Amniotic epithelial cell (primary cell): ENCODE measurements around the gene COPB2.

Source experiments
- DNase-seq: peaks from one replicate; pipeline ENCODE4 v3.0.0-alpha.2; 2010; ENCODE audit warnings: low read depth

Gene COPB2

GRCh38 chr3:139327861-139328260, 61.6 kb downstream of the COPB2 start:
- peak; percentile 48 for DNase-seq

GRCh38 chr3:139327231-139327630, 62.2 kb downstream of the COPB2 start:
- DNase-seq: no peak

DNA sequence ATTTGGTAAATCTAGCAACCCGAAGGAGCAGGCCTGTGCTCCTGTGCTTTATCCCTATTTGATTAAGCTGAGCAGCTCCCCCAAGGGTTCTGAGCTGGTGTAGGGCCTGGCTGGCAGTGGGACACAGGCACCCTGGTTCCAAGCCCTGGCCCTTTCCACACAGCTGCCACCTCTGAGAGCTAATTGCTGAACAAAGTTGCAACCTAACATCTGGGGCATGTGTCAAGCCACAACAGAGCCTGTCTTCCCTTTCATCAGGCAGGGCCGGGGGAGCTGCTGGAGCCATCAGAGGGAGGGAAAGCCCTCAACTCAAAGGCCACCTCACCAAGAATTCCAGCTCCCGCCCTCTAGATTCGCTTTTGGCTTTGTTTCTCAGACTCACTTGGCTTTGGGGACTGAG, 62.7 kb downstream of the COPB2 start:
- no peak for DNase-seq

DNA sequence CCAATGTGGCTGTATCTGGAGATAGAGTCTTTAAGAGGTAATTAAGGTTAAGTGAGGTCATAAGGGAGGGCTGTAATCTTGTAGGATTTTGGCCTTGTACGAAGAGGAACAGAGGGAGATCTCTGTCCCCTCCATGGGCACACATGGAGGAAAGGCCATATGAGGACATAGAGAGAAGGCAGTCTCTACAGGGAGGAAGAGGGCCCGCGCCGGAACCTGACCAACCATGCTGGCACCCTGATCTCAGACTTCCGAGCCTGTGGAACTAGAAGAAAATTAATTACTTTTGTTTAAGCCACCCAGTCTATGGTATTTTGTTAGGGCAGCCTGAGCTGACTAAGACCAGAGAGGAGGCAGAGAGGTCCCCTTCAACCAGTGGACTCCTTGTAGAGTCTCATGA, 63.3 kb downstream of the COPB2 start:
- DNase-seq: no peak

DNA sequence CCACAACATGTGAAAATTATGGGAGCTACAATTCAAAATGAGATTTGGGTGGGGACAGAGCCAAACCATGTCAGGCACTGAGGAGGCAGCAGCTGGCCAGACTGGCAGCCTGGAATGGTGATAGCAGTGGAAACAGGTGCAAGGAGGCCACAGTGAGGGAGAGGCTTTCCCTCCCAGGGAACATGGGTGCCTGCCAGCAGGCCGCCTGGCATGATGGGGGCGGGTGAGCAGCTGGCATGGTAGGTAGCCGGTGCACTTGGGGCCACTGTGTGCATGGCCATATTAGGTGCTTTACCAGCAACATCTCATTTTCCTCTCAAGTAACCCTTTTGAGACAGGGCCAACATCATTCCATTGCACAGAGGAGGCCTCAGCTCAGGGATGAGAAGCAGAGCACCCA, 63.9 kb downstream of the COPB2 start:
- DNase-seq: no peak

DNA sequence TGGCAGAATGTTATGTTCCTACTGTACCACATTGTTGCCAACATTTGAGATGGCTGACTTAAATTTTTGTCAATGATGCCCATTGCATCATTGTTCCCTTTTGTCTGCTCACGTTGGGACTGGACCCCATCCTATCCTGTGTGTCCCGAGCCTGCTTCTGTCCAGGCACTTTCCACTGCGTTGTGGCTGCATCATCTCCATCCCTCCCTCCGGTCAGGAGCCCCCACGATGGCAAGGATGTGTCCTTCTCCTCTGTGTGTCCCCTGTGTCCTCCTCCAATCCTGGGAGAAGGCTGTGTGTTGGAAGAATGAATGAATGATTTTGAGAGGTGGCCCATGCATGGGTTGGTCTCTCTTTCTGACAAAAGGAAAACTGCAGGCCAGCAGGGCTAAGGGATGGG, 65.0 kb downstream of the COPB2 start:
- DNase-seq: no peak

GRCh38 chr3:139323146-139323545, 66.3 kb downstream of the COPB2 start:
- no peak for DNase-seq

- no peak for DNase-seq
These were observed 67.1 kb downstream of the COPB2 start for GRCh38 chr3:139322346-139322745.

DNA sequence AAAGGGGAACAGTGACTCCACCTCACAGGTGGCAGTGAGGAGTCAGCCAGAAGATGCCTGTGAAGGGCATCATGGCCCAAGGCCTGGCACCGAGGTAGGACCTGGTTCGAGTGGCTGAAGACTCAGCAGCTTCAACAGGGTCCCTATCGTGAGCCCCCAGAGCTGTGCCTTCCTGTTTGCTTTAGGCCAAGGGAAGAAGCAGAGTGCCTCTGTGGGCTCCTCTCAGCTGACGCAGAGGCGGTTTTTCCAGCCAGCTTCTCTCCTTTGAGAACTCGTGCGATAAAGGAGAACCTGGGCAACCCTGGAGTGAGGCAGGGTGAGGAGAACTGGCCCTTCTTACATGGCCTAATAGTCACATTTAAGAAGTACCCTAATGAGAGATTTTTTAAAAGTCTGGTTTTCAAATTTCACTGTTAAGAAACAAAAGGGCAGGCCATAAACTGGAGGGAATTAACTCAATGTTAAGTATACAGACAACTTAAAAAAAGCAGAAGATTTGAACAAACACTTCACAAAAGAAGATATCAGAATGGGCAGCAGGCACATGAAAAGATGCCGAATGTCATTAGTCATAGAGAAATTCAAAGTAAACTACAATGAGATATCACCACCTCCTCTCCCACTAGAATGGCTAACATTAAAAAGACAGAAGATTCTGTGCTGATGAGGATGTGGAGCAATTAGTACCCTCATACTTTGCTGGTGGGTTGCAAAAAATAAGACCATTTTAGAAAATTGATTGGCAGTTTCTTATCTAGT, 68.7 kb downstream of the COPB2 start:
- DNase-seq: no peak

DNA sequence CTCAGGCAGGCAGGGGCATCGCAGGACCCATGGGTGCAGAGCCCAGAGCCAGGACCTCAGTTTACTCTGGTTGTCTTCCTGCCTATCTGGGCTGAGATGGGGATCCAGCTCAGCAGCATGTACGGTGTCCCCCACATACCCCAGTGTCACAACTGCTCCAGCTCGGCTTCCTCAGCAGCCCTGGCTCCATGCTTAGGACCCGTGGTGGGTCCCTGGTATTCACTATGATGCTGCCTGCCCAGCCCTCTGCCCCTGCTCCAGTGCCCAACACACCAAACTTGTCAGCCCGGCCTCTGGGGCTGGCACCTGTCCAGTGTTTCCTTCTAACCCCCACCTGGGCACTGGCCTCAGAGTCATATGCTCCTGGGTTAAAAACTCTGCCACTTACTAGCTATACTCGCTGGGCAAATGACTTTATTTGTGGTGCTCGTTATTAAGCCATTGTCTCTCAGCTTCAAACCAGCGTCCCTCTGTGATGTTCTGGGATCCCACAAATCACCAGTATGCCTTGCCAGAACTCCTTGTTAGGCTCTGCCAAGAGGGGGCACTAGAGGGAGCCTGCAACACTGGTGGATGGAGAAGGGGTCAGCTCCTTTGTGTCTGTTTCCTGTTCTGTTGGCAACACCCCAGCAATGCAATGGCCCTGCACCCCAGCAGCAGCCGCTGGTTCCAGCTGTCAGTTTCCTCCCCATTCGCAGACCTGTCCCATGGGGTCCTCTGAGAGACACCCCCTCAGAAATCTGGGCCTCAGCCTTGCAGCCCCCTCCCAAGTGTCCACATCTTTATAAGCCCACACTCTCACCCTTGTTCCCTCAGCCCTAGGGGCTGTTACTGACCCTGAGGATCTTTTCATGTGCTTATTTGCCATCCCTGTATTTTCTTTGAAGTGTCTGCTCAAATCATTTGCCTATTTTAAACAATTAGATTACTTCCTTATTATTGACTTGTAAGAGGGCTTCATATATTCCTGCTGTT, 69.7 kb downstream of the COPB2 start:
- no peak for DNase-seq

DNA sequence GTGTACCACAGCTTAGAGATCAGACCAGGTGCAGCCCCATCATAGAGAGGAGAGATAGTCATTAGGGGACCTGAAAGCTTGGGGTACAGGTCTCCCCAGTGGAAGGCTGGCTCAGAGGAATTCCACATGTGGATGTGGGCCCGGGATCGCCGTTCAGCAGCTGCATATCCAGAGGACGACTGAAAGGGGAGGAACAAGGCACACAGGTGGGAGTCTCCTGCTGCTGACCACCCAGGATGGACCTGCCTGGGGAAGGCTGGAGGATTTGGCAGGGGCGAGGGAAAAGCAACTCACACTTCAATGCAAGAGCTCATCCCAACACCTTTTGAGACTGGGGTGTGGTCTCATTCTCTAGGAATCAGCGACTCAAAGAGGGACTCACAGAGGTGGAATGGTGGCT, 70.6 kb downstream of the COPB2 start:
- no peak for DNase-seq

GRCh38 chr3:139318431-139318816, 71.0 kb downstream of the COPB2 start:
- no peak for DNase-seq

DNA sequence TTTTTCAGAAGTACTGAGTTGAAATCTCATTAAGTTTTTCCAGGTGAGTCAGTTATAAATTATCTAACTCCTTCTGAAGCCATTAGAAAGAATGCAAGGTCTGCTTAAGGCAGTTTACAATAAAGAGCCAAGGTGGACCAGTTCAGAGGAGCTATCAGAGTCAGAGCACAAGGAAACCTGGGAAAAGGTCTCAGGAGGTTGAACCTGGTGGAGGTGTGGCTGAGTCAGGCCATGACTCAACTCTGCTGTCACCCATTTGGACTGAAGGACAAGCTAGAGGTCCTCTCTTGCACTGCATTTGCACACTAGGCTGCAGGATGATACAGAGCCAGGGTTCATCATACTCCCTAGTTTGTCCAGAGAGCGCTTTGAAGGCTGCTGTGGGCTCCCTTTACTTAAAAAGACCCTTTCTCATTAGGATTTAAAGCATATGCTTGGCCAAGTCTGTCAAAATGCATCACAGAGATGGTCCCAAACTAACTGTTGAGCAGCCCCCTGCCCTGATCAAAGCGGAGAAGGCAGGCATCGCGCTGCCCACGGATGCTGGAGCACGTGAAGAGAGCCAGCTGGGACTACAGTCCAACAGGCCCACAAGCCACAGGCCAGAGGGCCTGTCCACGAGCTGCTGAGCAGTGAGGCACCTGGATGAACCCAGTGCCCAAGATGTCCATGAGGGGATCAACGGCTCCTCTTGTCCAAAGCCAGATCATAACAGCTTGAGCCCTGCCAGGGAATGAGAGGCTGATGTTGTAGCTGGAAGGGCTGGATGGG, 71.6 kb downstream of the COPB2 start:
- DNase-seq: no peak

- no peak for DNase-seq
These were observed 72.2 kb downstream of the COPB2 start for GRCh38 chr3:139317215-139317614.

- DNase-seq: no peak
These were observed 75.5 kb downstream of the COPB2 start for GRCh38 chr3:139313921-139314320.

DNA sequence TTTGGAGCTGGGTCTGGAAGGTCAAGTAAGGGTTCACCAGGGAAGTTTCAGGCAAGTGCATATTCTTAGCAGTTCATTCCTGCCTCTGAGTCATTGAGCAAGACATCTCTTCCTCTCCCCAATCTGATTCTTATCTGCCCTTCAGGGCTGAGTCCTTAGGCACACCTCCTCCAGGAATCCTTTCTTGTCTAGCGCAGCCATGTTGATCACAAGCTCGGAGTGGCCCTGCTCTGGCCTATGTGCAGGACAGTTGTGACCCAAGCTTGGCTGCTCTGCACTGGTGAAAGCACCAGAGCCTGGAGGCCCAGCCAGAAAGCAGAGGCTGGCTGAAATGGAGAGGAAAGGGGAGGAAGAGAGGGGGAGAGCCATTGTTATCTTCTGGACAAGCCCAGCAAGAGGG, 76.5 kb downstream of the COPB2 start:
- DNase-seq: peak; percentile 91

- DNase-seq: no peak
These were observed 77.0 kb downstream of the COPB2 start for GRCh38 chr3:139312416-139312815.

GRCh38 chr3:139311557-139311956, 77.9 kb downstream of the COPB2 start:
- no peak for DNase-seq

DNA sequence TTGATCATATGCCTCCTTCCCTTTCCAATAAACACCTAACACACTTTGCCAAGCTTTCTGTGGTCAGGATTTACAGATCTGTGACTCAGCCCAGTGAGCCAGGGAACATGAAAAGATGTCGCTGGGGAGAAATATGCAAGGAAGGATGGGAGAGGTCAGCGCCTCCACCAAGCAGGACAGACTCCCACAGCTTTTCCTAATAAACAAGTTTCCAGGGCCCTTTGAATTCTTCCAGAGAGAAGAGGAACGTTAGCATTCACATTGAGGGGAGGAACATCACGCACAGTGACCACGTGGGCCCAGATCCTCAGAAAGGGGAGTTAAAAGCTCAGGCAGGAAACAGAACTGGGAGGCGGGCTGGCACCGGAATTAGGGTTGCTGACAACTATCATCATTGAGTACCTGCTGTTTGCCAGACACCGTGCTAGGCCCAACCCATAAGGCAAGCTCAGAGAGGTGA, 78.9 kb downstream of the COPB2 start:
- DNase-seq: peak; percentile 88

GRCh38 chr3:139309880-139310279, 79.6 kb downstream of the COPB2 start:
- DNase-seq: peak; percentile 42

- DNase-seq: peak; percentile 54
These were observed 80.3 kb downstream of the COPB2 start for GRCh38 chr3:139309061-139309591.

- DNase-seq: no peak
These were observed 80.9 kb downstream of the COPB2 start for GRCh38 chr3:139308560-139308959.
